Endothelial cell of umbilical vein (primary cell): ENCODE data around the gene TMEM50B. TPM values are rescaled to one million over a fixed set of nuclear protein-coding genes. Genes with fewer than 3 reads are reported as not detected.
"Not testable (repeated sequence)": the region's sequence is repeated elsewhere in the genome, so short reads cannot be mapped to it uniquely, and the experiment has no call there.

Source experiments
- BruUV-seq: library from RNA; stranded (reverse); fragments of 400-500 nt; replicated peaks from 2 replicates; lab custom pipeline; 2021; lab: Mats Ljungman, UMichigan
- CTCF ChIA-PET: fragments of 300-600, 350-600 bp; sonication (Branson Sonifier 250); formaldehyde crosslinking; loops from one replicate; lab custom pipeline; 2021; ENCODE audit warnings: antibody characterized with exemption, inconsistent platforms; lab: Charles Lee
- POLR2A ChIA-PET: fragments of 300-600, 350-600 bp; sonication (Branson Sonifier 250); formaldehyde crosslinking; loops from one replicate; lab custom pipeline; 2021; ENCODE audit warnings: antibody characterized with exemption, inconsistent platforms; lab: Charles Lee
- DNase-seq: peaks from one replicate; pipeline ENCODE4 v3.0.0-alpha.2; 2011; ENCODE audit warnings: low read depth, low spot score
- FAIRE-seq: peaks from 2 replicates; lab custom pipeline; 2011; peaks lifted over from hg19 to GRCh38; lab: Jason Lieb, UNC
- H2AFZ ChIP-seq: 2 replicates; pipeline ENCODE4 v1.6.0; 2012; ENCODE audit warnings: low read depth, low read length, control low read depth, inconsistent platforms
- H3K27ac ChIP-seq: 2 replicates; pipeline ENCODE4 v1.5.1; 2011; ENCODE audit warnings: low read depth, mild to moderate bottlenecking, control low read depth, low read length, moderate library complexity; ENCODE audit not compliant: insufficient read depth
- H3K27me3 ChIP-seq, 2 experiments: 2 replicates each; pipeline versions ENCODE4 v1.6.0 to v1.6.1; 2011; ENCODE audit warnings: low read length in 2 of 2, mixed read lengths in 1 of 2; ENCODE audit not compliant: control insufficient read depth in 2 of 2, insufficient read depth in 2 of 2
- H3K36me3 ChIP-seq, 2 experiments: 2 replicates in 1 of 2; 3 replicates in 1 of 2; pipeline ENCODE4 v1.5.1; 2011; ENCODE audit warnings: low read length in 2 of 2, mild to moderate bottlenecking in 1 of 2, moderate library complexity in 1 of 2; ENCODE audit not compliant: control insufficient read depth in 2 of 2, insufficient read depth in 2 of 2; ENCODE audit errors: extremely low read depth in 1 of 2
- H3K4me1 ChIP-seq: 3 replicates; pipeline ENCODE4 v1.5.1; 2011; ENCODE audit warnings: mild to moderate bottlenecking, low read length; ENCODE audit not compliant: control insufficient read depth, insufficient read depth; ENCODE audit errors: extremely low read depth
- H3K4me2 ChIP-seq: 2 replicates; pipeline ENCODE4 v1.6.1; 2011; ENCODE audit warnings: low read length, control low read depth, mixed read lengths; ENCODE audit not compliant: insufficient read depth
- H3K4me3 ChIP-seq, 3 experiments: fragments of 200-600 bp in 1 of 3; sonication (generic), shearing (Covaris generic) in 1 of 3; replicated peaks in 1 of 3; 2 replicates each; pipeline ENCODE4 v1.5.1; 2011 to 2016; ENCODE audit warnings: control low read depth in 3 of 3, low read length in 3 of 3, mild to moderate bottlenecking in 2 of 3, inconsistent platforms in 1 of 3, low read depth in 1 of 3, moderate library complexity in 1 of 3; ENCODE audit not compliant: insufficient read depth in 1 of 3
- H3K79me2 ChIP-seq: 2 replicates; pipeline ENCODE4 v1.6.0; 2012; ENCODE audit warnings: low read length, inconsistent platforms; ENCODE audit not compliant: control insufficient read depth, insufficient read depth
- H3K9ac ChIP-seq: replicated peaks from 2 replicates; pipeline ENCODE3; 2011; ENCODE audit warnings: low read length, control low read depth; ENCODE audit not compliant: insufficient read depth; ENCODE audit errors: extremely low read depth
- H3K9me1 ChIP-seq: replicated peaks from 3 replicates; pipeline ENCODE4 v1.6.0; 2011; ENCODE audit warnings: mild to moderate bottlenecking, low read length; ENCODE audit not compliant: control insufficient read depth, insufficient read depth; ENCODE audit errors: extremely low read depth
- H3K9me3 ChIP-seq: replicated peaks from 2 replicates; pipeline ENCODE4 v1.5.1; 2012; ENCODE audit warnings: low read length, inconsistent platforms; ENCODE audit not compliant: control insufficient read depth, insufficient read depth
- H4K20me1 ChIP-seq: replicated peaks from 2 replicates; pipeline ENCODE3; 2011; ENCODE audit warnings: mild to moderate bottlenecking, low read length; ENCODE audit not compliant: control insufficient read depth, insufficient read depth; ENCODE audit errors: extremely low read depth
- EZH2 ChIP-seq: IDR thresholded peaks from 2 replicates; pipeline ENCODE4 v1.6.1; 2012; ENCODE audit warnings: borderline replicate concordance, low read depth, mild to moderate bottlenecking, moderate library complexity, low read length, inconsistent platforms; ENCODE audit not compliant: severe bottlenecking
- dilution Hi-C: fragments of 300-500 bp; cut with MboI; formaldehyde crosslinking; loops from one replicate; pipeline ENCODE4 v1.15.0; 2019; ENCODE audit warnings: low sequenced_read_pairs; ENCODE audit not compliant: extremely low pct_ligation_motif_present
- intact Hi-C: fragments of 100-400 bp; cut with micrococcal nuclease; formaldehyde crosslinking; loops from one replicate; pipeline ENCODE4 v1.10.0; 2022
- polyA plus RNA-seq, 4 experiments: library from polyadenylated mRNA; depleted of rRNA in 3 of 4; stranded (reverse) in 3 of 4; unstranded in 1 of 4; fragments of >200 nt; gene quantifications; 2 replicates each; pipeline versions ENCODE4 v1.2.1 to v1.2.3, GENCODE V29; 2011 to 2012; ENCODE audit warnings: missing spikeins in 1 of 4
- total RNA-seq: library from RNA; stranded (reverse); gene quantifications from 2 replicates; pipeline ENCODE4 v1.2.3, GENCODE V29; 2021
- TF ChIP-seq, protein P1 (sequence below): IDR thresholded peaks from 2 replicates; pipeline ENCODE4 v1.6.1; 2011; ENCODE audit not compliant: insufficient read depth, insufficient read length

The TMEM50B gene
- total and polyA plus RNA-seq, 2 donors (not counting 3 experiments of a cell fraction or from before 2014, with no cell fraction given): 25.1 to 29.3 TPM

DNA sequence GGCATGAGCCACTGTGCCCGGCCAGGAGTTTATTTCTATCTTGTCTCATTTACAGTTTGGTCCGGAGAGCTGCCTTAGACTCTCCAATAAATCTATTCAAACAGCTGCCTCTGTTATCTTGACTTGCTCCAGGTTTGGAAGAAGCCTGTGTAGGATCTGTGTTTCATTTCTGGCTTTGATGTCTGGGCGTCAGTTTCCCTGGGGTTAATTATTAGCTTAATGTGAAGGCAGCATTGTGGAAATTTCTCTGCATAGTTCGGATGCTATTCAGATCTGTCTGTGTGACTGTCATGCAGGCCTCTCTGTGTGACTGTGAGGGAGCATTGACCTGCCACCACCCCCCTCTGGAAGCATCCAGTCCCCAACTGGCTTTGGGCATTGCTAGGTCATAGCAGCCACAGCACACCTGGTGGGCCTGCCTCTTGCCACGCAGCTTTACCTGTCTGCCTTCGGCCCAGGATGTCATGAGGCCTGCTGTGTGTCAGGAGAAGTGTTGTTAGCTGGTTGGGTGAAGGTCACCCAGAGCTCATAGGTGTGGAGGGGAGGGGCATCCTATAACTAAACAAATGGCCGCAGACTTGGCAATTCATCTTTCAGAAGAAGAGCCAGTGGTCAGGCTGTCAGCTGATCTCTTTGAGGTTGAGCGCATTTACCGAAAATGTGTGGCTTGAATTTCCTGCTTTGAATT lies 66.8 kb downstream of the TMEM50B start:
- Histone ChIP-seq H3K4me2 (no peak overlapping the region), H3K36me3 (peaks cover 3 to 7% of the 10 kb centered on the region in 2 experiments), H2AFZ (no peak overlapping the region), H3K9me1 (no peaks in the 10 kb centered on the region), H3K27me3 (no peaks in the 10 kb centered on the region), H3K79me2 (peaks cover 65% of the 10 kb centered on the region), H3K9ac (no peak overlapping the region), H3K9me3 (no peaks in the 10 kb centered on the region), H3K4me1 (no peaks in the 10 kb centered on the region), H3K4me3 (no peak overlapping the region), H4K20me1 (no peaks in the 10 kb centered on the region), H3K27ac (no peak overlapping the region)
- no TSS peak for BruUV-seq
- dilution Hi-C loops: no loop called here
- FAIRE-seq (no peak), DNase-seq (no peak)
- CTCF ChIA-PET: no interaction called here
- POLR2A ChIA-PET: no interaction called here
- intact Hi-C loops: no loop called here
- TF ChIP-seq EZH2: no peak
- TF ChIP-seq, protein P1, sequence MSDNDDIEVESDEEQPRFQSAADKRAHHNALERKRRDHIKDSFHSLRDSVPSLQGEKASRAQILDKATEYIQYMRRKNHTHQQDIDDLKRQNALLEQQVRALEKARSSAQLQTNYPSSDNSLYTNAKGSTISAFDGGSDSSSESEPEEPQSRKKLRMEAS: no peak

DNA sequence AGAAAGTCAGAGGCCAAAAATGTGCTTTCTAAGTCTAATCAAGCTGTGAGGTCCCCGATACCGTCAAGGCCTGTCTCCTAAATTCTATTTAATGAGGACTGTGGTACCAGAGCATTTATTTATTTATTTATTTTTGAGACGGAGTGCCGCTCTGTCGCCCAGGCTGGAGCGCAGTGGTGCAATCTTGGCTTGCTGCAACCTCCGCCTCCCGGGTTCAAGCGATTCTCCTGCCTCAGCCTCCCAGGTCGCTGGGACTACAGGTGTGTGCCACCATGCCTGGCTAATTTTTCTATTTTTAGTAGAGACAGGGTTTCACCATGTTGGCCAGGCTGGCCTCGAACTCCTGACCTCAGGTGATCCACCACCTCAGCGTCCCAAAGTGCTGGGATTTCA lies 67.3 kb downstream of the TMEM50B start:
- FAIRE-seq, dilution Hi-C loops, DNase-seq, H3K9ac ChIP-seq, H2AFZ ChIP-seq, H3K4me2 ChIP-seq, H3K4me3 ChIP-seq, H3K9me3 ChIP-seq, H3K27ac ChIP-seq, H3K9me1 ChIP-seq, BruUV-seq, intact Hi-C loops, CTCF ChIA-PET, H3K36me3 ChIP-seq, H3K4me1 ChIP-seq, H4K20me1 ChIP-seq, H3K27me3 ChIP-seq: not testable (repeated sequence)
- H3K79me2 ChIP-seq: peaks cover 69% of the 10 kb centered on the region
- POLR2A ChIA-PET: interaction anchor here (0.5 kb wide), 1 partner anchor 10 kb away, joined by 3 read pairs; no protein-coding TSS in a partner anchor
